Hepatocyte (in vitro differentiated cells): ENCODE results near the gene TMEFF2.

Experiments used
- CTCF ChIP-seq: fragments of 200-600 bp; sonication (generic); IDR thresholded peaks from 2 replicates; pipeline ENCODE4 v1.5.1; 2016; ENCODE audit warnings: antibody characterized with exemption, mild to moderate bottlenecking; ENCODE audit not compliant: poor library complexity
- EZH2 ChIP-seq: fragments of 200-600 bp; sonication (generic); IDR thresholded peaks from 2 replicates; pipeline ENCODE4 v1.6.1; 2016; ENCODE audit warnings: antibody characterized with exemption, mild to moderate bottlenecking, borderline replicate concordance

GRCh38 chr2:191959209-191959608 is 235.5 kb downstream of the TMEFF2 start:
- no peak for TF ChIP-seq CTCF
- TF ChIP-seq EZH2, result no peak
